B cell (primary cell): ENCODE measurements around the gene PRKRIP1. TPM values are rescaled to one million over a fixed set of nuclear protein-coding genes. Genes with fewer than 3 reads are reported as not detected.

ENCODE experiments used
- ATAC-seq: fragments of 200-7000 bp; cut with Tn5 transposase; one replicate; pipeline ENCODE4 v1.10.0; 2021; ENCODE audit warnings: low read depth, mild to moderate bottlenecking, moderate number of reproducible peaks, moderate library complexity
- CTCF ChIA-PET: fragments of 350-600 bp; sonication (Branson Sonifier 250); formaldehyde crosslinking; loops from one replicate; lab custom pipeline; 2021; ENCODE audit warnings: antibody characterized with exemption, inconsistent platforms; lab: Charles Lee
- POLR2A ChIA-PET: fragments of 350-600 bp; sonication (Branson Sonifier 250); formaldehyde crosslinking; loops from one replicate; lab custom pipeline; 2021; ENCODE audit warnings: antibody characterized with exemption; lab: Charles Lee
- DNase-seq: peaks from one replicate; pipeline ENCODE4 v3.0.0; 2013
- H2AFZ ChIP-seq: 2 replicates; pipeline ENCODE4 v1.6.1; 2012; ENCODE audit warnings: mild to moderate bottlenecking, low read depth, low read length; ENCODE audit not compliant: insufficient read depth, poor library complexity, severe bottlenecking
- H3K27ac ChIP-seq, 2 donors: 1 replicate in 1 of 2; 2 replicates in 1 of 2; pipeline ENCODE4 v1.5.1; 2012 to 2013; ENCODE audit warnings: low read length in 2 of 2, mild to moderate bottlenecking in 2 of 2, moderate library complexity in 1 of 2
- H3K27me3 ChIP-seq, 4 experiments: fragments of 200-600 bp in 1 of 4; sonication (generic) in 1 of 4; replicated peaks in 1 of 4; 1 replicate in 2 of 4; 2 replicates in 2 of 4; pipeline versions ENCODE4 v1.6.1 to v1.7.0; 2013 to 2016; ENCODE audit warnings: low read length in 3 of 4, mild to moderate bottlenecking in 2 of 4, mixed read lengths in 1 of 4, moderate library complexity in 1 of 4; ENCODE audit not compliant: insufficient read depth in 4 of 4, control insufficient read depth in 3 of 4; ENCODE audit errors: control extremely low read depth in 1 of 4
- H3K36me3 ChIP-seq, 2 experiments: replicated peaks in 1 of 2; 1 replicate in 1 of 2; 2 replicates in 1 of 2; pipeline versions ENCODE4 v1.6.1 to v1.7.1; 2013; ENCODE audit warnings: low read length in 1 of 2; ENCODE audit not compliant: insufficient read depth in 2 of 2, control insufficient read depth in 1 of 2; ENCODE audit errors: control extremely low read depth in 1 of 2, extremely low read depth in 1 of 2
- H3K4me1 ChIP-seq, 2 donors: fragments of 200-600 bp in 1 of 2; sonication (generic) in 1 of 2; 1 replicate in 1 of 2; 2 replicates in 1 of 2; pipeline versions ENCODE4 v1.5.1 to v1.6.1; 2013 to 2017; ENCODE audit warnings: low read length in 2 of 2; ENCODE audit not compliant: control insufficient read depth in 2 of 2, insufficient read depth in 2 of 2
- H3K4me2 ChIP-seq: replicated peaks from 2 replicates; pipeline ENCODE3; 2012; ENCODE audit warnings: mild to moderate bottlenecking, low read depth, low read length; ENCODE audit not compliant: poor library complexity, severe bottlenecking
- H3K4me3 ChIP-seq, 5 experiments: fragments of 200-600 bp in 1 of 5; sonication (generic) in 1 of 5; 1 replicate in 3 of 5; 2 replicates in 2 of 5; pipeline versions ENCODE4 v1.5.1 to v1.7.0; 2011 to 2016; ENCODE audit warnings: low read length in 4 of 5, mild to moderate bottlenecking in 4 of 5, low read depth in 2 of 5, control low read depth in 1 of 5, moderate library complexity in 1 of 5; ENCODE audit not compliant: insufficient read depth in 1 of 5; ENCODE audit errors: control extremely low read depth in 1 of 5, extremely low read depth in 1 of 5
- H3K79me2 ChIP-seq: fragments of 200-600 bp; sonication (generic); one replicate; pipeline ENCODE4 v1.6.0; 2016; ENCODE audit warnings: low read length; ENCODE audit not compliant: control insufficient read depth, insufficient read depth
- H3K9ac ChIP-seq: fragments of 200-600 bp; sonication (generic); 2 replicates; pipeline ENCODE4 v1.6.1; 2017; ENCODE audit warnings: mild to moderate bottlenecking, low read length, moderate library complexity
- H3K9me3 ChIP-seq, 3 donors: one replicate each; pipeline versions ENCODE4 v1.6.1 to v1.7.1; 2013; ENCODE audit warnings: low read length in 2 of 3; ENCODE audit not compliant: control insufficient read depth in 2 of 3, insufficient read depth in 1 of 3; ENCODE audit errors: control extremely low read depth in 1 of 3
- H4K20me1 ChIP-seq: 2 replicates; pipeline ENCODE4 v1.6.0; 2012; ENCODE audit warnings: mild to moderate bottlenecking, low read length; ENCODE audit not compliant: insufficient read depth, control insufficient read depth, poor library complexity, severe bottlenecking
- H3K27ac Mint-ChIP-seq: one replicate; pipeline ENCODE4 v1.8.0; 2021; ENCODE audit warnings: mixed read lengths
- H3K27me3 Mint-ChIP-seq: one replicate; pipeline ENCODE4 v1.8.0; 2021; ENCODE audit warnings: mixed read lengths
- H3K4me1 Mint-ChIP-seq: one replicate; pipeline ENCODE4 v1.8.0; 2021; ENCODE audit warnings: mixed read lengths
- H3K4me3 Mint-ChIP-seq: one replicate; pipeline ENCODE4 v1.8.0; 2021; ENCODE audit warnings: mixed read lengths
- H3K9me3 Mint-ChIP-seq: one replicate; pipeline ENCODE4 v1.8.0; 2022; ENCODE audit warnings: mixed read lengths; ENCODE audit not compliant: insufficient read depth
- CTCF ChIP-seq: fragments of 200-600 bp; IDR thresholded peaks from one replicate; pipeline ENCODE4 v1.8.0; 2022; ENCODE audit warnings: antibody characterized with exemption, mild to moderate bottlenecking
- EZH2 ChIP-seq: IDR thresholded peaks from 2 replicates; pipeline ENCODE4 v1.6.1; 2012; ENCODE audit warnings: borderline replicate concordance, low read depth, mild to moderate bottlenecking, moderate library complexity, low read length; ENCODE audit not compliant: insufficient read depth, poor library complexity, severe bottlenecking
- WGBS: methylation state at CpG from one replicate; pipeline ENCODE4 v1.1.5; 2013; ENCODE audit warnings: missing lambda C conversion rate; ENCODE audit not compliant: insufficient coverage; 5-methylcytosine and 5-hydroxymethylcytosine counted together
- intact Hi-C: fragments of 100-400 bp; cut with micrococcal nuclease; formaldehyde crosslinking; loops from one replicate; pipeline ENCODE4 v1.10.0; 2022
- polyA plus RNA-seq: library from polyadenylated mRNA; depleted of rRNA; stranded (reverse); fragments of >200 nt; gene quantifications from 2 replicates; pipeline ENCODE4 v1.2.3, GENCODE V29; 2012
- total RNA-seq, 2 donors: library from RNA; stranded (reverse); fragments of 120-200 nt in 1 of 2; gene quantifications; 1 replicate in 1 of 2; 2 replicates in 1 of 2; pipeline versions ENCODE4 v1.2.3 to v1.2.4, GENCODE V29; 2013 to 2022

The PRKRIP1 gene
- total and polyA plus RNA-seq, 2 donors (not counting 1 experiment from before 2014, with no cell fraction given) = 57.1 to 59.1 TPM

GRCh38 chr7:102469972-102470825 lies 74.0 kb downstream of the PRKRIP1 start:
- Histone ChIP-seq H4K20me1 (peaks cover 6% of the 10 kb centered on the region), H2AFZ (no peak overlapping the region), H3K27ac (no peak overlapping the region), H3K36me3 (peaks cover 0 to 47% of the 10 kb centered on the region in 2 experiments), H3K79me2 (peaks cover 25% of the 10 kb centered on the region), H3K4me2 (no peak overlapping the region), H3K4me3 (no peak overlapping the region), H3K9ac (no peak overlapping the region), H3K9me3 (no peaks in the 10 kb centered on the region), H3K27me3 (no peaks in the 10 kb centered on the region), H3K4me1 (peaks cover 11 to 17% of the 10 kb centered on the region in 2 donors)
- DNase-seq = no peak
- H3K27ac Mint-ChIP-seq = no peak overlapping the region
- H3K9me3 Mint-ChIP-seq = no peaks in the 10 kb centered on the region
- CTCF ChIA-PET = interaction anchor here (1.4 to 2.3 kb wide), 2 partner anchors 18 to 66 kb away, joined by 4 to 6 read pairs; no protein-coding TSS in a partner anchor
- no peaks in the 10 kb centered on the region for H3K27me3 Mint-ChIP-seq
- no peak overlapping the region for H3K4me3 Mint-ChIP-seq
- 89% methylated on average over 12 of the region's 20 CpGs for WGBS
- intact Hi-C loops = no loop called here
- POLR2A ChIA-PET = interaction anchor here (0.6 kb wide), 1 partner anchor 1617 kb away, joined by 3 read pairs; no protein-coding TSS in a partner anchor
- no peak for ATAC-seq
- no peak for TF ChIP-seq EZH2
- no peak for TF ChIP-seq CTCF
- peaks cover 15% of the 10 kb centered on the region for H3K4me1 Mint-ChIP-seq

- Histone ChIP-seq H3K4me3 (no peak overlapping the region), H2AFZ (no peak overlapping the region), H3K36me3 (peaks cover 0 to 45% of the 10 kb centered on the region in 2 experiments), H3K9ac (no peak overlapping the region), H3K9me3 (no peaks in the 10 kb centered on the region), H3K4me2 (no peak overlapping the region), H3K27ac (no peak overlapping the region), H3K4me1 (peaks cover 2% of the 10 kb centered on the region in 2 donors), H3K79me2 (peaks cover 13% of the 10 kb centered on the region), H4K20me1 (peaks cover 6% of the 10 kb centered on the region), H3K27me3 (no peaks in the 10 kb centered on the region)
- 91% methylated on average over 5 of the region's 6 CpGs for WGBS
- POLR2A ChIA-PET = no interaction called here
- intact Hi-C loops = no loop called here
- no peaks in the 10 kb centered on the region for H3K9me3 Mint-ChIP-seq
- DNase-seq (no peak), ATAC-seq (no peak)
- peak overlapping the region; percentile 10 for H3K27ac Mint-ChIP-seq
- H3K27me3 Mint-ChIP-seq = no peaks in the 10 kb centered on the region
- CTCF ChIA-PET = interaction anchor here (0.9 to 1.5 kb wide), 2 partner anchors 8 to 230 kb away, joined by 3 to 4 read pairs; no protein-coding TSS in a partner anchor
- TF ChIP-seq CTCF (no peak), EZH2 (no peak)
- H3K4me3 Mint-ChIP-seq = no peak overlapping the region
- H3K4me1 Mint-ChIP-seq = peaks cover 1% of the 10 kb centered on the region
Measured at GRCh38 chr7:102471791-102472125, 75.6 kb downstream of the PRKRIP1 start.
